Stimulated activated CD4-positive, alpha-beta T cell treated with anti-CD3 and anti-CD28 coated beads, Interleukin-12 subunit alpha, Interleukin-12 subunit beta, amount 100 ng/mL, for 4 hours (primary cell): Measurements from ENCODE around the gene SLC25A15.
"Not testable (repeated sequence)": the region's sequence is repeated elsewhere in the genome, so short reads cannot be mapped to it uniquely, and the experiment has no call there.

ENCODE experiments used
- DNase-seq: peaks from one replicate; pipeline ENCODE4 v3.0.0-alpha.2; 2020

SLC25A15 gene

DNA sequence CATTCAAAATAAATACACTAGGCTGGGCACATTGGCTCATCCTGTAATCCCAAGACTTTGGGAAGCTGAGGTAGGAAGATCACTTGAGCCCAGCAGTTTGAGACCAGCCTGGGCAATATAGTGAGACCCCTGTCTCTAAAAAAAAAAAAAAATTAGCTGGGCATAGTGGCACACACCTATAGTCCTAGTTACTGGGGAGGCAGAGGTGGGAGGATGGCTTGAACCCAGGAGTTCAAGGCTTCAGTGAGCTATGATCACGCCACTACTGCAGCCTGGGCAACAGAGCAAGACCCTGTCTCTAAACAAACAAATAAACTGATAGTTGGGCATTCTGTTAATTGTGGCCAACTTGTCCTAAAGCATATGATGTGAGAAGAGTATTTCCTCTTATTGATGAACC lies 6.4 kb upstream of the SLC25A15 start:
- DNase-seq, result not testable (repeated sequence)

DNA sequence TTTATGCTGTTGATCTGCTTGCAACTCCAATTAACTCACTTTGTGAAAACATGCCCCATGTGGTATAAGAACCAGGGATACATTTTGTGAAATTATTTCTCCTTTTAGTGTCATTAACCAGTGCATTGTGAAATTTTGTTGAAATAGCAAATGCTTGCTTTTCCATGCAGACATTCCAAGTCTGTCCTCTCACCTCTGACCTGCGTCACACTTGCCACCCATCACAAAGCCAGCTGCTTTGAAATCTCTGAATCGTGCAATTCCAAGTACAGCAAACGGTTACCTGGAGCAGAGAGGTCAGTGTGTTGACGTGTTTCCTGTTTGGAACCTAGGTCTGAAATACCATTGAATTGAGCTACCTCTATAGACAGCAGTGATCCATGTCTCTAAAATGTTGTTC lies 4.9 kb upstream of the SLC25A15 start:
- DNase-seq, result no peak

DNA sequence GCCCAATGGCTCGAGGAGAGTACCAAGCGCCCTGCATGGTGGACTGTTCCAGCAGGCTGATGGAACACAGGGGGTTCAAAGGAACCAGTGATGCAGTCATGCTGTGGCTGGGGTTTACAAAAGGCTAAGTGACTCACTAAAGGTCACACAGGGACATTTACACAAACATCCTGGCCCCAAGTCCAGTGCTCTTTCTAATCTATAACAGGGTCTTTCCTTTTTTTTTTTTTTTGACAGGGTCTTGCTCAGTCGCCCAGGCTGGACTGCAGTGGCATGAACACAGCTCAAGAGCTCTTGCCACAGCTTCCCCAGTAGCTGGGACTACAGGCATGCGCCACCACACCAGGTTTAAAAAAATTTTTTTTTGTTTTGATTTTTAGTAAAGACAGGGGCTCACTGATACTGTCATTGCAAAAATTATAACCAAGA lies 2.8 kb upstream of the SLC25A15 start:
- DNase-seq, result no peak

DNA sequence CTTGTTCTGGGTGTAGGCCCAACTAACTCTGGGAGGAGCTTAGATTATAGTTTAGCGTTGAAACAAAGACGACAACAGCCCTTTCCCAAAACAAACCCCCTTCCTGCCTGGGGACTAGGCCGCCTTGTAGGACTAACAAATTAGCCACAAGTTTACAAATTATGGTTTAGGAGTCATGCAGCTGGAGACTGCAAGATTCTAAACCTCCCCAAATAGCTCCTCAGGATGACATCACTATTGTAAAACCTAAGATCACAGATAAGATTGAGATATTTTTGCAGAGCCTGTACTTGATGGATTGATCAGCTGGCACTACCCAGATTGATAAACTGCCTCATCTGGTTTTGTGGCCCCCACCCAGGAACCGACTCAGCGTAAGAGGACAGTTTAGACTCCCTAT lies 2.3 kb upstream of the SLC25A15 start:
- no peak for DNase-seq

DNA sequence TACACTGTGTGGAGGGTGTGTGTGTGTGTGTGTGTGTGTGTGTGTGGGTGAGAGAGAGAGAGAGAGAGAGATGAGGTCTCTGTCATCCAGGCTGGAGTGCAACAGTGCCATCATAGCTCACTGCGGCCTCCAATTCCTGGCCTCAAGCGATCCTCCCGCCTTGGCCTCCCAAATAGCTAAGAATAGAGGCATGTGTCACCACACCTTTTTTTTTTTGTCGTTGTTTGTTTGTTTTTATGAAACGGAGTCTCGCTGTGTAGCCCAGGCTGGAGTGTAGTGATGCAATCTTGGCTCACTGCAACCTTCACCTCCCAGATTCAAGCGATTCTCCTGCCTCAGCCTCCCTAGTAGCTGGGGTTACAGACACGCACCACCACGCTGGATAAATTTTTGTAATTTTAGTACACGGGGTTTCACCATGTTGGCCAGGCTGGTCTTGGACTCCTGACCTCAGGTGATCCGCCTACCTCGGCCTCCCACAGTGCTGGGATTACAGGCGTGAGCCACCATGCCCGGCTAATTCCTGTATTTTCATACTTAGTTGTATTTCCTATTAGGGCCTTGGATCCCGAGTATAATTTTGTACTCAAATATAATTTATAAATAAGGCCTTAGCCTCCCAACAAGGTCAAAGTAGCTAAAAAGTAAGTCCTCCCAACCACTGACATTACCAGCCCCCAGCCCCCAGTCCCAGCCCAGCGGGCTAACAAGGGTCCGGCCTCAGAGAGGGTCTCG lies 704 bp upstream of the SLC25A15 start:
- DNase-seq, result not testable (repeated sequence)

DNA sequence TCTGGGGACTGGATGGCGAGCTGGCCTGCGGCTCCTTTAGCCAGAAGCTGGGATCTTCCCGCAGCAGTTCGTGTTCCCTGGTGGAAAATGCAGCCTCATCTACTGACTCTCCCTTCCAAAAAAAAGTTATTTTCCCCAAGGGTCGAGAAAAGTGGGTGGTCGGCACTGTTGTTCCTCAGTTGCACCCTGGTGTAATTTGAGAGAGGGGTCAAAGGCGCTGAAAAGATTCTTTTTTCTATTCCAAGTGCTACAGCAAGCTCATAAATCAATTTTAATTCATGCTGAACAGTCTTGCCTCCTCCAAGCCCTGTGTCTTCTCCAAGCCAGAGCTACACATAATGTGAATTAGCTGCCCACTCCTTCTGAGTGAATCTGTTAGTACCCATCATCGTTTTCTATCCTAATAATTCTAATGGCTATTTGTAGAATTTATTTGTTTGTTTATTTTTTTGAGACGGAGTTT lies 774 bp downstream of the SLC25A15 start:
- no peak for DNase-seq

DNA sequence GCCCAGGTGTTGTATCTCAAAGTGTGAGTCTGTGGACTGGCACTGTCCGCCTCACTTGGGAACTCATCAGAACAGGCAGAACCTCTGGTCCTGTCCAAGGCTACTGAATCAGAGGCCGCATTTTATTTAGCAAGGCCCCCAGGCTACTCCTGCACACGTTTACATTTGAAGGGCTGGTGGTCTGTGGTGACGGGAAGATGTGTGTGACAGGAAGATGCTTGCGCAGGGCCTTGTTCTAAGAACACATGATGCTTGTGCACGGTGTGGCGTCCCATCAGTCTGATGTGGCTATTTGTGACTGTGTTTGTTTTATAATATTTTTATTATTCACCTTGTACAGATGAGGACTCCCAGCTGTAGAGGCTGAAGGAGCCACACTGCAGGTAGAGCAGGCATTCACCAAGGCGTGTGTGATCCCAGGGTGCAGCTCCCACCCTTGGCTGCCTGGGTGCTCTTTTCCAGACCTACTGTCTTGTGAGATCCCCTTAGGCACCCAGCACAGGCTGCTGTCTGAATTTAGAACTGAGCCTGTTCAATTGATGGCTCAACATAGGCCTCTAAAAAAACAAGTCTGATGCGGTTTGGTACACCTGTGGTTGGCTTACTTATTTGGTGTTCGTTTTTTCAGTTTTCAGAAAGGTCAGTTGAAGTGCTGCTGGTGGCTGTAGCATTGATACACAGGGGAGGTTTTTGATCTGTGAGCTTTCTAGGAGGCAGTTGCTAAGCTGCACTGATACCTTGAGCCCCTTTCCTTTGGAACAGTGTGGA lies 3.1 kb downstream of the SLC25A15 start:
- DNase-seq, result no peak

DNA sequence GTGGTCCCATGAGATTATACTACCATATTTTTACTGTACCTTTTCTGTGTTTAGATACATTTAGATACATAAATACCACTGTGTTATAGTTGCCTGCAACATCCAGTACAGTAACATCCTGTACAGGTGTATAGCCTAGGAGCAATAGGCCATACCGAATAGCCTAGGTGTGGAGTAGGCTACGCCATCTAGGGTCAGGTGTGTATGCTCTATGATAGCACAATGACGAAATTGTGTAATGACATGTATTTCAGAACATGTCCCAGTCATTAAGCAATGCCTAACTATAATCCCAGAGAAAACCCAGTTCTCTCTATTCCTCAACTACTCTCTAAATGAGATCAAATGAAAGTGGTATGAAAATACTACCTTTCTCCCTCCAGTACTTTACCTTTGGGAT lies 3.9 kb downstream of the SLC25A15 start:
- no peak for DNase-seq

DNA sequence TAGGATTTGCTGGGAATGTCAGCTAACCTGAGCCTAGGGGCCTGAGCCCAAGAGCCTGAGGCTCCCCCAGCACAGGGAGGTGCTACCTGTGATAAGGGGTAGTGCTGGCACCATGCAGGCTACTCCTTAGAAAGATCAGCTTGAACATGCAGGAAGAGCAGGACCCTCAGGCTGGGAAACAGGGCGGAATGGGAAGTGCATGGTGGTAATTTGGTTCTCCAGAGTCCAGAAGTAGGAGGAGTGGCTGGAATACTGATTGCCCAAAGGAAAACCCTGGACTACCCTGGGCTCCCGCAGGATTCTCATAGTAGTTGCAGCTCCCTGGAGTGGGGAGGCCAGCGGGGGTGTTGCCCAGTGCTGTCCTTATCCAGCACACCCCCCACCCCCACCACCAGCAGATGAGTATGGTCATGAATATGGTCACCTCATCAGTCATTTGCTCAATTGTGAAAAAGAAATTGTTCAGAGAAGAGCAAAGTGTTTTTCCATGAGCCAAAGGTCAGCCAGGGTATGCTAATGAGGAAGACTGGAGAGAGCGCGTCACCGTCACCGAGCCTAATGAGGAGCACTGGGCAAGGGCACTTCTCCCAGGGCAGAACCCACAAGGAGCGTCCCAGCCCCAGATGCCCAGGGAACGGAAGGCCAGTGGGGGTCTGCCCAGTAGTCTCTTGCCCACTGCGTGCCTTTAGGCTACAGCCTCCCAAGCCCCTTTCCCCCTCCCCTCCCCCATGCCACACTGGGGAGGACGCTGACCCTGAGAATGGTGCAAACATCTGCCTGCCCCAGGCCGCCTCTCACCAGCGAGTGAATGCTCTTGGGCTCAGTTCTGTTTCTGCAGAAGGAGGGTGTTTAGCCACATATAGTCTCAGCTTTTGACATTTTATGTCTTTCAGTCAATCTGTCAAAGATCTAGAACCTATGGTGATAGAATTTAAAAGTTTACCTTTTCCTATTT lies 5.3 kb downstream of the SLC25A15 start:
- DNase-seq, result no peak

DNA sequence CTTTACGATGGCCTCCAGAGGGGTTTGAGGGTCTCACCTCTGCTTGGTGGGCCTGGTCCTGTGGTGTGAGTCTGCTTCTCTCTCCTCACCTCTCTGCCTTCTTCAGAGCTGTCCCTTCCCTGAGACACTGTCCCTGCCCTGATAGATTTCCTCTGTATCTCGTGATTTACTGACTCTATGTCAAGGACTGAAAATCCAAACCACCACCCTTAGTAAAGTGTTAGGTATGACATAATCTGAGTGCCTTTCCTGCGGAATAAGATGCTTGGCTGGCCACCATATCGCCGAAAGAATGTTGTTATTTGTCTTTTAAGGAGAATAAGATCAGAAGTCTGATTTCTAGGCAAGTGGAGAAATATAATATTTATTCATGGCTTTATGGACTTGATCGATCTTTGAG lies 7.2 kb downstream of the SLC25A15 start:
- DNase-seq, result no peak

DNA sequence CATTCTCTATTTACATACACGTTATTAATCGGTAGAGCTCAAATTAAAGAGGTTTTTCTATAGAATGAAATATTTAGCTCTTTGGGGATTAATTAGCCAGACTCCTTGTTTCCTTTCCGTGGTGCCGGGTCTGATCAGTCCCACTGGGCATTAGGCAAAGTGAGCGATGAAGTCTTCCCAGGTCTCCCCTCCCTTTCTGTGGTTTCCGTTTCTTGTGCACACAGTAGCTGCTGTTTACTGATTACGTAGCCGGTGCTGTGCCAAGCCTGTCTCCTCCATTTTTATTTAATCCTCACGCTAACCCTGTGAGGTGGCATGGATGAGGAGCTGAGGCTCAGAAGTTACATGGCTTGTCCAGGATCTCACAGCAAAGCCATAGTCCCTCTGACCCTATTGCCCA lies 9.0 kb downstream of the SLC25A15 start:
- no peak for DNase-seq

DNA sequence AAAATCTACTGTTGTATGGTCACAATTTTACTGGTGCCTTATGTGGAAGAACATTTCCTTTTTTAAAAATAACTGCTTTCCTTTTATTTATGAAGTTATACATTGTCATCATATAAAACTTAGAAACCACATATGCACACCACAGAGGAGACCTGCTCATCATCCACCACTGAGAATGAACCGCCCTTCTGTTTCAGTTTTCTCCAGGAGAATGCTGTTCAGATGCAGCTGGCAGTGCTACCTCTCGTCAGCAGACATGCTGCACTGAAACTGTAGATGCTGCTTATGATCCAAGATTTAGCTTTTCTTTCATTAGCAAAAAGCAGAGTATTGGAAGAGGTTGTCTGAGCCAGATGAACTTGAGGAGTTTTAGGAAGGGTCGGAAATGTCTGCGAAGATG lies 10.1 kb downstream of the SLC25A15 start:
- DNase-seq, result no peak

DNA sequence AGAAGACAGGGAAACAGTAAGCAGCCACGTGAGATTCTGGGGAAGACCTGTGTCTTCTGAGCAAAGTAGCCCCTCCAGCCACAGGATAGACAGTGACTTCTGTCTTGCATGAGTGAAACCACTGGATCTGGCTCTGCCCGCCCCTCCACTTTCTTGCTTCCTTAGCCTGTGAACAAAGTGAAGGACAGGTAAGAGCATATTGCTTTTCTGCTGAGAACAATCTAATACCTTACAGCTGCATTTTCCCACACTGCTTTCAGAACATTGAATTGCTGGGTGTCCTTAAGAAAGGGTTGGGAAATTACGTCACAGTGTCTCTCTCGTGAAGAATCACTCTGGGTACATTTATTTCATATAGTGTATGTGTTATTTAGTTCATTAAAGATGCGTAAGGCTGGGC lies 11.1 kb downstream of the SLC25A15 start:
- no peak for DNase-seq

DNA sequence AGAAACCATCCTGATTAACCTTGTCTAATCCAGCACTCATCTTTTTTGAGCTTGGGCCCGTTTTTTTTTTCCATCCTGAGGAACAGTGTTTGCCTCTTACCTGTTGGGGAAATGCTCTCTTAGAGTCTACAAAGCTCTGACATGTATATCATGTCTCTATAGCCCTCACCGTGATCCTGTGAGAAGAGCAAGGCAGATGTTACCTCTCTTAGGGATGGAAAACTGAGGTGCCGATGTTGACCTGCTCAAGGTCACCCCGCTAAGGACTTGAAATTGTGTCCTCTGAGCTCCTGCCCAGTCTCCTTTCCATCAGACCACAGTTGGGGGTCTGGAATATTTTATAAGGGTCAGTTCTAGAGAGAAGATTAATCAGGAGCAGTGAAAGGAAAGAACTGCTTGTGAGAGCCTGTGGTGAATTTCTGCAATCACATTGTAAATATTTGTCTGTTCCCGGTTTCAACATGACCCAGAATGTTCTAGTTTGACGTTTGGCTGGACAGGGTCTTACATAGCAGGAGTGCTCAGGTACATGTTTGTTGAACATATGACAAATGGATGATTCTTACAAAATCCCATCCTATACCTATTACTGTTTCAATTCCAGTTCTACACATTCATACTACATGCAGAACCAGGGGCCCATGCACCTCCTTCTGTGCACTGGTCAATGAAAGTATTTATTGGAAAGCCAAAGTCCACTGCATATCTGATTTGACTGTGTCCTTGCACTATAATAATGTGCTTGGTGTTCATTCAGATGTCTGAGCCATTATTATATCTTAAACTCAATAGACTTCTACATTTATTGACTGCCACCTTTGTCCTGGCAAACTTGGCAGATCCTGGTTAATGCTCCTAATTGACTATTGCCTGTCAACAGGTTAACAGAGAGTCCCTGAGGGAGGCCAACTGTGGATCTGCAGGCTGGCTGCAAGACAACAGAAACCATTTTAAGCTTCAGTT lies 12.1 kb downstream of the SLC25A15 start:
- DNase-seq, result no peak

DNA sequence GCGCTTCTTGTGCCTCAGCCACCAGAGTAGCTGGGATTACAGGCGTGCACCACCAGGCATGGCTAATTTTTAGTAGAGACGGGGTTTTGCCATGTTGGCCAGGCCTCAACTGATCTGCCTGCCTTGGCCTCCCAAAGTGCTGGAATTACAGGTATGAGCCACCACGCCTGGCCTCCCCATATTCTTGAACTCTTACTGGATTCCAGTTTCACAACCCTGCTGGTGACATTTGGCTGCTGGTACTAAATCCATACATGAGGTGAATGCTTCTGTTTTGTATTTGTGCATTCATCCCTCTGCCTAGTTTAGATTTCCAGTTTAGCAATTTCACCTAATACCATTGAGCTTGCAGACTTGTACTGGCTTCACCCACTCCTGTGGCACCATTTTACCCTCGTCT lies 13.9 kb downstream of the SLC25A15 start:
- no peak for DNase-seq

DNA sequence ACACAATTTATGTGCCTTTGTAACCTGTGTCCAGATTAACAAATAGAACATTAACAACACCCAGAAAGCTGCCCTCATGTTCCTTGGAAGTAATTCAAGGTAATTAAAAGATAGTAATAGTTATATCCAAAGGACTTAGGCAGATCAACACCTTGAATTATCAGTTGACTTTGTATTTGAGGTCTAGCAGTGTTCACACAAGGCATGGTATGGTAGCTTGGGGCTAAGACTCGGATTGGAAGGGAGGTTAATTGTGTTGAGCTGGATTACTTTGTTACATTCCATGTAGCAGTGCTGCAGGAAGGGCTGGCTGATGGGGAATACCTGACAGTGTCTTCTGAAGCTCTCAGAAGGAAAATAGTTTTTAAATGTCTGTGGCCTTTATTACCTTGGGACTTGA lies 16.8 kb downstream of the SLC25A15 start:
- DNase-seq, result no peak

DNA sequence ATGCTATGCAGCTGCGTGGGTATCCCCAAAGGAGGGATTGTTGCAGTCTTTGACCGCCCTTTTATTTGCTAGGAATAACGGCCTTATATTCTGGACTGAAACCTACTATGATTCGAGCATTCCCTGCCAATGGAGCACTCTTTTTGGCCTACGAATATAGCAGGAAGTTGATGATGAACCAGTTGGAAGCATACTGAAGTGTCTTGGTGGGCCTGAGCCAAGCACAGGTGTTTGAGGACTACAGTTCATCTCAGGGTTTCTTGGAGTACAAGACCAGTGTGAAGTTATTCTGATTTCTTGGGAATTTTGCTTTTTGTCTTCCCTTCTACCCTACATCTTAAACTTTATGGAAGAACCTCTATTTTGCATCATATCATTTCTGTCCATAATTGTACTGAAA lies 20.1 kb downstream of the SLC25A15 start:
- no peak for DNase-seq

DNA sequence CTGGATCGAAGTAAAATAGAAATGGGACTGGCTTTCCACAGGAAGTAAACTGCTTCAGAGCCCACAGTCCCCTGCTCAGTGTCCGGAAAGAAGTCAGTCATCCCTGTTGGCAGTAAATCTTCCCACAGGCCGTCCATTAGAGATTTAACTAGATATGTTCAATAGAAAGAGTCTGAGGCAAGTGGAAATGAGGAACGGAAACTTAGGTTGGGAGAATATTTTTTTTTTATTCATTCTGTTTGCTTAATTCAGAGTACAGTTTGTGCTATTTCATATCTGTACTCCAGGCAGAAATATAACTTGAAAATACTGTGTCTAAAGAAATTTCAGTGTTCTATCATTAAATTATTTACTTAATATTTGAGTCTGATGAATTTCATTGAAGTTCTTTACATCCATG lies 22.7 kb downstream of the SLC25A15 start:
- DNase-seq, result no peak

DNA sequence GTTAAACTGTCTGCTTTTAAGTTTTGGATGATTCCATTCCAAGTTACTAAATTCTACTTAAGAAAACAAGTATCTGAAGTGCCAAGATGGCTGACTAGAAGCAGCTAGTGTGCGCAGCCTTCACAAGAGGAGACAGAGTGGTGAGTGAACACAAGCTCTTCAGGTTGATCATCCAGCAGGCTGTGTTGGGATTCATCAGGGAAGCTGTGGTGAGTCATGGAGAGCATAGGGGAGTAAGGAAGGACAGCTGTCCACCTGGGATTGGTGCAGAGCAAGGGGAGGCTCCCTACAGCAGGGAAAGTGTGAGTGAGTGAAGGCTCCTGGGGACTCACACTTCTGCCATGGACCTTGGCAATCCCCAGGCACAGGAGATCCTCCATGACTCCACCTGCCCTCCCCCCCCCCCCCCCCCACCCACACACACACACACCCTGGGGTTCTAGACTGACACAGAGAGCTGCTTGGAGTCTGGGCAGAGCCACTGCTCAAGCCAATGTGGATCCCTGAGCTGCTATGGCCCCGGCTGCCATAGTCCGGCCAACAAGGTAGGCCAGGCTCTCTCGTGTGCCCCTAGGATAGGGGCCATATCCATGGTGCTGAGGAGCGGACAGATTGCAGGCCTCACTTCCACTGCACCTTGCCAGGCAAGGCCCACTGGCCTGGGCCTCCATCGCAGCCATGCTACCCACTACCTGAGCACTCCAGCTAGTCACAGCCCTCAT lies 23.5 kb downstream of the SLC25A15 start:
- DNase-seq, result no peak

DNA sequence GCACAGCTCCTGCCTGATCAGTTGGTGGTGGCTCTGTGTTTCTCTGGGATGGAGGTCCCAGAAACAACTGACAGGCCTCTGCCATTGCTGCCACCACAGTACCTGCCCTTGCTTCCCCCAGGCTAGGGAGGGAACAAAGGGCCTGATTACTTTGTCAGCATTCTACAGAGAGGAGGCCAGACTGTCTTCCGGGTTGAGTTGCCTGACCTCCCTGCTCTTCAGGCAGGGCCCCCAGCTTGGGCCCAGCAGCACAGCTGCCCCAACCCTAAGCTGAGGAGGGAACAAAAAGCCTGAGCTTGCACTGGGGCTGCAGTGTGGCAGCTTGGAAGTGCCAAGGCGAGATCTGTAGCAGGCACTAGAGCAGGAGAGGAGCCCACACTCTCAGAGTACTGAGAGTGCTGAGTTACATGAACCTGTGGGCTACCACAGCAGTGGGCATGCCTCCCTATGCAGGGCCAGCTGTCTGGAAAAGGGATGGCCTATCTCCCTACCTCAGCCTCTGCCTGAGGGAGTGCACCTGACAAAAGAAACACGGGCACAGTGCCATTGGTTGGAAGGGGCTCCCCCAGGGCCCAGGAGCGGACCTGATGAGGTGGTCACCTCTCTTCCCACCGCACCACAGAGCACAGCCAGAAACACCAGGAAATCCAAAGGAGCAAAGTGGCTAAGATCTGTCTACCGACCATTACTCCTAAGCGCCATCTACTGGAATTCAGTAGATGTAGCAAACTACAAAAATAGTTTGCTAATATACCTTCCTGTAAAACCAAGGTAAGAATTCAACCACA lies 24.4 kb downstream of the SLC25A15 start:
- no peak for DNase-seq

DNA sequence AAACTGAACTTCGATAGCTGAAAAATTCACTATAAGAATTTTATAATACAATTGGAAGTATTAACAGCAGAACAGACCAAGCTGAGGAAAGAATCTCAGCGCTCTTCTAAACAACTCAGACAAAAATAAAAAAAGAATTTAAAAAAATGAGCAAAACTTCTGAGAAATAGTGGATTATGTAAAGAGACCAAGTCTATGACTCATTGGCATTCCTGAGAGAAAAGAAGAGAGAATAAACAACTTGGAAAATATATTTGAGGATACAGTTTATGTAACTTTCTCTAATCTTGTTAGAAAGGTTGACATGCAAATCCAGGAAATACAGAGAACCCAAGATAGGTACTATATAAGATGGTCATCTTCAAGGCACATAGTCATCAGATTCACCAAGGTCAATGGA lies 25.4 kb downstream of the SLC25A15 start:
- DNase-seq, result no peak
